GM12873 (cell line): ENCODE data around the gene ANKRD13B.
A peak's percentile ranks its signal among the peaks of the same experiment; 100 is the strongest.

ENCODE experiments used
- TF ChIP-seq, protein P1 (sequence below): IDR thresholded peaks from 2 replicates; pipeline ENCODE4 v1.5.1; 2012; ENCODE audit warnings: low read depth, mild to moderate bottlenecking, moderate library complexity, low read length, control low read depth; ENCODE audit not compliant: insufficient read depth; ENCODE audit errors: missing control alignments

Gene ANKRD13B

DNA sequence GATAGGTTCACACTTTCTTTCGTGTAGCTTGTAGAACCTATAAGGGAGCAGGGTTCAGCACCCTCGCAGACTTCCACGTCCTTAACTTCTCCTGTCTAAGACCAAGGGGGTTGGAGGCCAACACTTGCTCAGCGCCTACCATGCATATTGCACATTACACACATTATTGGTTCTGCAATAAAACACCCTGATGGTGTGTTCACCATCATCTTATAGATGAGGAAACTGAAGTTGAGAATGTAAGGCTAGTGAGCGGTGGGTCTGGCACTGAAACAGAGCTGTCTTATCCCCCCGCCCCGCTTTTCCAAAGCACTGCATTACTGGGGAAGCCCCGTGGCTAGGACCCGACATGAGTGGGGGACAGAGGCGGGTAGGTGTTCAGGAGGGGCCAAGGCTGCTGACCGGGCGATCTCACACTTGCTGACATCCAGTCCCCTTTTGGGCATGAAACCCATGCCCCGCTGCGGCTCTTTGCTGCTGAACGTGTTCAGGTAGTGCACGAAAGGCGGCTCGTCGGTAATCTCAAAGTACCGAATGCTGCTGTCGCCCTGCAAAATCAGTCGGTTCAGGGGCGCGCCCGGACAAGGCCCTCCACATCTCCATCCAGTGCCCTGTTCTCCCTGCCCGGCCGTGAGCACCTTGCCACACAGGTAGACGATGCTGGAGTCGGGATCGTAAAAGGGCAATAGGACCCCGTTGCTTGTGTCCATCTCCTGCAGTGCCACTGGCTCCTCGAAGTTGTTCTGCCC is 23.5 kb downstream of the ANKRD13B start:
- TF ChIP-seq, protein P1, sequence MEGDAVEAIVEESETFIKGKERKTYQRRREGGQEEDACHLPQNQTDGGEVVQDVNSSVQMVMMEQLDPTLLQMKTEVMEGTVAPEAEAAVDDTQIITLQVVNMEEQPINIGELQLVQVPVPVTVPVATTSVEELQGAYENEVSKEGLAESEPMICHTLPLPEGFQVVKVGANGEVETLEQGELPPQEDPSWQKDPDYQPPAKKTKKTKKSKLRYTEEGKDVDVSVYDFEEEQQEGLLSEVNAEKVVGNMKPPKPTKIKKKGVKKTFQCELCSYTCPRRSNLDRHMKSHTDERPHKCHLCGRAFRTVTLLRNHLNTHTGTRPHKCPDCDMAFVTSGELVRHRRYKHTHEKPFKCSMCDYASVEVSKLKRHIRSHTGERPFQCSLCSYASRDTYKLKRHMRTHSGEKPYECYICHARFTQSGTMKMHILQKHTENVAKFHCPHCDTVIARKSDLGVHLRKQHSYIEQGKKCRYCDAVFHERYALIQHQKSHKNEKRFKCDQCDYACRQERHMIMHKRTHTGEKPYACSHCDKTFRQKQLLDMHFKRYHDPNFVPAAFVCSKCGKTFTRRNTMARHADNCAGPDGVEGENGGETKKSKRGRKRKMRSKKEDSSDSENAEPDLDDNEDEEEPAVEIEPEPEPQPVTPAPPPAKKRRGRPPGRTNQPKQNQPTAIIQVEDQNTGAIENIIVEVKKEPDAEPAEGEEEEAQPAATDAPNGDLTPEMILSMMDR, result no peak

DNA sequence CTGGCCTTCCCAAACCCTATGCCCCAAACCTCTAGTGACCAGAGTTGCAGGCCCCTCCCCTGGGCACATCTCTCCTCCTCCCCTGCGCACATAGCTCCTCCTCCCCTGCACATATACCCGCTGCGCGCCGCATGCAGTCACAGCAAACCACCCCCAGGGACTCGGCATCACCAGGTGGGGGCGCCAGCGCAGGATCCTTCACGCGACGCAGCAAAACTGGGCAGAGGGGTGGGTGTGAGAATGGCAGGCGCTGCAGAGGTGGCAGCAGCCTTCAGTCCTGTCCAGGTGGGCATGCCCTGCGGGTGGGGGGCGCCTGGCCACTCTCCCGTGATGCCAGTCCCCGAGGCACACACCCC is 24.2 kb downstream of the ANKRD13B start:
- TF ChIP-seq, protein P1, result peak; percentile 86

DNA sequence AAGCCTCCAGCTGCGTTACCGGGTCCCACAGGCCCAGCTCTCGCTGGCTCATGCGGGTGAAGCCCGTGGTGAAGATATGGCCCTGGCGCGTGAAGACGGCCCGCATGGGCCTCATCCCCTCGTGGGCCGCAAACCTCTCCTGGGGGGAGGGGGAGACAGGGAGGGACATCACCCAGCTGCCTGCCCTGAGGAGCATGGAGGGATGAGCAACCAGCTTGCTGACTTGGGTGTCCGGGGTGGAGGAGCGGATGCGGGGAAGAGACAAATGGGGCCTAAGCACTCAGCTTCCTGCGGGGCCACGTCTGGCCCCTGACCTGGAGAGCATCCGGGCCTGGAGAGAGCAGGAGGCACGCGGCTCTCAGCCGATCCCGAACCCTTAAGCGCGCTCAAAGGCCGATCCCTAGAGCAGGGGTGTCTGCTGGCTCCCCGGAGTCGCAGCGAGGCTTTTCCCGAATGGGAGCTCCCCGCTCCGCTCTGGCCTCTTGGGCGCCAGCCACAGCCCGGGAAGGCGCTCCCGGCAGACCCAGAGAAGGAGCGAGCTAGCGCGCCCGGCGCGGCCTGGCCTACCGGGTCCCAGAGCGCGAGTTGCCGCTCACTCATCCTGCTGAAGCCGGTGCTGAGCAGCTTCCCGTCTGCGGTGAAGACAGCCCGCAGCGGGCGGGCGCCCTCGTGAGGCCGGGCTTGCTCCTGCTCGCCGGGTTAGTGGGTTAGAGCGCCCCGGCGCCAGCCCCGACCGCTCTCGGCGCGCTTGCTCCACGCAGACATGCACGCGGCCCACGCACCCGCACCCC is 24.7 kb downstream of the ANKRD13B start:
- TF ChIP-seq, protein P1, result peak; percentile 88

DNA sequence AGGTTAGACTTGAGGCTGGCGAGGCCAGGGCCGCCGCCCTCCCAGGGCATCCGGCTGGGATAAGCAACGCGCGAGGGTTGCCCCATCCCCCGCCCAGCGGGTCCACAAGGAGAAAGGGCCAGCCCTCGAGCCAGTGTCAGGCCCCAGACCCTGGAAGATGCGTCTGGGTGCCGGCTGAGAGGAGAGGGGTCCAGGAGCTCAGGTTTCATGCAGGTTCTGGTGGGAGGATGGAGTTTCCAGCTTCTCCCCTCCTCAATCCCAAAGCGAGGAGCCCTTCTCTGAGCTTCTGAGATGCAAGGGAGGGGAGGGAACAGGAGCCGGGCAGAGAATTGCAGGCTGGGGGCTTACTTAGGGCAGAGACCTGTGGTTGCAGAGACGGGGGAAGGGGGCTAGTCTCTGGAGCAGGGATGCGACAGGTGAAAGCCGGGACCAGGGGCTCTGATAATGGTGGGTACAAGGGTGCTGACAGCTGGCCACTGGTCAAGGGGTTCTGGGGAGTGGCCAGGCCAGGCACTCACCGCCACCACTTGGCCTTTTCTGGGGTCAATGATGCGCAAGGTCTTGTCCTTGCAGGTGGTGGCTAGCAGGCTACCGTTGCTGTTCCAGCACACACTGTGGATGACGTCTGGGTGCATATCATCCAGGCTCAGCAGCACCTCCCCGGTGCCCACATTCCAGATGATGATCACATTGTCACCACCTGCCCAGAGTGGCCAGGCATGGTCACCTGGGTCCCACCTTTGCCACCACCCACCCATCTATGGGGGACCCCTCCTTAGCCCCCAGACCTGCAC is 25.5 kb downstream of the ANKRD13B start:
- TF ChIP-seq, protein P1, result no peak

DNA sequence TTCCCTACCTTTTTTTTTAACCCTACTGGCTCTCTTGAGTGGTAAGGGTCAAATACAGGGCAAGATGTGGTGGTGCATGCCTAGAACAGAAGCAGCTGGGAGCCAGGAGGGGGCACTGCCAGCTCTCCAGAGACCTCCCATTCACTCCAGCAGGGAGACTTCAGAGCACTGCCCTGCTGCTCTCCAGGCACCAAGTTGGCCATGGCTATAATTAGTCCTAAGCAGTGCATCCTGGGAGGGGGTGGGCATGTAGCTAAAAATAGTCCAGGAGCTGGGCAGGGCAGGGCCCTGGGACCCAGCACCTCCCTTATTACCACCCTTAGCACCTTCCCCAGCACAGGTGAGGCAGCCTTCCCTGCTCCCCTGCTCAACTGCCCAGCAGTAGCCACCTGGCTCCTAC is 26.3 kb downstream of the ANKRD13B start:
- TF ChIP-seq, protein P1, result peak; percentile 46

DNA sequence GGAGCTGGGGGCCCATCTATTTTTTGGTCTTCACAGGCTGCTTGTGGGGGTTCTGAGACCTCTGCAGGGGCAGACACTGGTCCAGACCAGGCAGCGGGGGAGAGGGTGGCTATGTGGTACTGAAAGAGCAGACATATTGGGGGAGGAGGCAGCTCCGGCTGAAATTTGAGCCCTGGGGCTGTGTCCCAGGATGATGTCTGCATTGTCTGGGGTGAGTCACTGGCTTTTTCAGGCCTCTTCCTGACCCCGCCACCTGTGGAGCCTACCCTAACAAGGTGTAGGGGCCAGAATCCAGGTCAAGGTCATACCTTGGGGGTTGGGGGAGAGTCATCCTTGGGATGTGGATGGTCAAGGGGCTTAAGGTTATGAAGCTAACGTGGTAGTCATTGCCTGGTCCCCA is 27.3 kb downstream of the ANKRD13B start:
- TF ChIP-seq, protein P1, result no peak
